NCI-H1105 treated with DMSO at 0.1 percent for 48 hours (cell line): Measurements from ENCODE around the gene CPA2.

Experiments used
- DNase-seq: peaks from one replicate; lab custom pipeline; 2025; lab: John Stamatoyannopoulos, UW

Gene CPA2

DNA sequence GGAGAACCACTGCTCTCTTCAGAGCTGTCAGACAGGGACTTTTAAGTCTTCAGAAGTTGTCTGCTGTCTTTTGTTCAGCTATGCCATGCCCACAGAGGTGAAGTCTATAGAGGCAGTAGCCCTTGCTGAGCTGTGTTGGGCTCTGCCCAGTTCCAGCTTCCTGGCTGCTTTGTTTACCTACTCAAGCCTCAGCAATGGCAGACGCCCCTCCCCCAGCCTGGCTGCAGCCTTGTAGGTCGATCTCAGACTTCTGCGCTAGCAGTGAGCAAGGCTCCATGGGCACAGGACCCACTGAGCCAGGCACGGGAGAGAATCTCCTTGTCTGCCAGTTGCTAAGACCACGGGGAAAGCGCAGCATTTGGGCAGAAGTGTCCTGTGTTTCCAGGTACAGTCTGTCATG lies 12.1 kb upstream of the CPA2 start:
- DNase-seq, result no peak

GRCh38 chr7:130256704-130257103 lies 10.0 kb upstream of the CPA2 start:
- DNase-seq, result no peak

GRCh38 chr7:130258494-130259078 lies 8.1 kb upstream of the CPA2 start:
- DNase-seq, result no peak

GRCh38 chr7:130262448-130262847 lies 4.2 kb upstream of the CPA2 start:
- DNase-seq, result no peak

DNA sequence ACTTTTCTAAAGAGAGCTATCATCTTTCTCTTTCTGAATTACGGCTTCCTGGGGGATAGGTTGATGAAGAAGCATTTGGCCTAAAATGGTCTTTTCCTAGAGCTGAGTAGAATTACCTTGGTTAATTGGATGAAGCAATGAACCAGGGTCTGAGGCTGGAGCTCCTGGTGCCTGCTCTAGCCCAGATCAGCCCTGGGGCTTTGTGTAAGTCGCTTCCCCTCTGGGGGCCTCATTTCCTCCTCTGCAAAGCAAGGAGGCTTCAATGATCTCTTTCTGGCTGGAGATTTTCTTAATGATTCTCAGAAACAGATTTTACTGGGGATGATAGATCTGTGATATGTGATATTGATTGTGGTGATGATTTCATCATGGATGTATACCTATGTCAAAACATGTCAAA lies 3.5 kb upstream of the CPA2 start:
- DNase-seq, result no peak

- no peak for DNase-seq
Observed at GRCh38 chr7:130266961-130267321, 278 bp downstream of the CPA2 start.

- no peak for DNase-seq
Observed at GRCh38 chr7:130268463-130269317, 2.0 kb downstream of the CPA2 start.

DNA sequence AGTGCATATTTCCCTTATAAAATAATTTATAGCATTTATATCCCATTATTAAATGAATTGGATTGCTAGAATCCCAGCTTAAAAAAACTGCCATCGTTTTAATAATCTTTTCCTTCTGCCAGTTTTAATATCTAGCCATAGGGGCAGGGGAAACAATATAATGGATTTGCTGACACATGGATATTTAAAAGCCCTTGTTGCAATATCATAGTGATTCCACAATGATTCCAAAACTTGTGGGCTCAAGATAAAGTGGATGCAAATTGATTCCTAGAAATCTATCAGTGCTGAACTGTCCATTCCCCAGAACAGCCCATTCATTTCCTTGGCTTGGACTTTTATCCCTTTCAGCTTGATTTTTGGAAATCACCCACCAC lies 2.6 kb downstream of the CPA2 start:
- DNase-seq, result no peak

DNA sequence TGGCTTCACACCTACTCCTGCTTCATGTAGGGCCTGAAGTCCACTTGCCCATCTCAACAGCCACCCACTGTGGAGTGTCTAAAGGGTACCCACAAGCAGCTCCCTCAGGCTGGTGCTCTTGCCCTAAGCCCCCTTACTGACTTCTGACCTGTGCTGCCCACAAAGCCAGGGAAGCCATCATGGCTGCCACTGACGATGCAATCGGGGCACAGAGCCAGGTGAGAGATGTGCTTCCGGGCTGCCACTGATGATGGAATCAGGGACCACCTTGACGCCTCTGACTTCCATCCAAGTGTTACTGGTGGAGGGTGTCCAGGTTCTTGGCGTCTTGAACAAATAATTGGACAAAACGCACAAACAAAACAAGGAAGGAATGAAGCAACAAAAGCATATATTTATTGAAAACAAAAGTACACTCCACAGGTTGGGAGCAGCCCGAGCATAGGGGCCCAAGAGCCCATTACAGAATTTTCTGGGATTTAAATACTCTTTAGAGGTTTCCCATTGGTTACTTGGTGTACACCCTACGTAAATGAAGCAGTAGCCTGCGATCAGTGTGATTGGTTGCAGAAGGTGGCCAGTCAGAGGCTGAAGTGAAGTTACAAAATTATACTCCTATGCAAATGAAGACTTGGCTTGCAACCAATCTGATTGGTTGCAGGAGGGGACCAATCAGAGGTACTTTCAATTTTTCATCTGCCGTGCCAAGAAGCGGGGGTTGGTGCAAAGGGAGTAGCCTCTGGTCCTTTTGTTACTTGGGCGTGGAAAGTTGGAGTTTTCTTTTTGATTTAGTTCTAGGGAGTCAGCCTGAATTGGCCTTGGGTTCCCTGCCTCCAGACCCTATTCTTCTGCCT lies 4.5 kb downstream of the CPA2 start:
- peak; percentile 28 for DNase-seq

DNA sequence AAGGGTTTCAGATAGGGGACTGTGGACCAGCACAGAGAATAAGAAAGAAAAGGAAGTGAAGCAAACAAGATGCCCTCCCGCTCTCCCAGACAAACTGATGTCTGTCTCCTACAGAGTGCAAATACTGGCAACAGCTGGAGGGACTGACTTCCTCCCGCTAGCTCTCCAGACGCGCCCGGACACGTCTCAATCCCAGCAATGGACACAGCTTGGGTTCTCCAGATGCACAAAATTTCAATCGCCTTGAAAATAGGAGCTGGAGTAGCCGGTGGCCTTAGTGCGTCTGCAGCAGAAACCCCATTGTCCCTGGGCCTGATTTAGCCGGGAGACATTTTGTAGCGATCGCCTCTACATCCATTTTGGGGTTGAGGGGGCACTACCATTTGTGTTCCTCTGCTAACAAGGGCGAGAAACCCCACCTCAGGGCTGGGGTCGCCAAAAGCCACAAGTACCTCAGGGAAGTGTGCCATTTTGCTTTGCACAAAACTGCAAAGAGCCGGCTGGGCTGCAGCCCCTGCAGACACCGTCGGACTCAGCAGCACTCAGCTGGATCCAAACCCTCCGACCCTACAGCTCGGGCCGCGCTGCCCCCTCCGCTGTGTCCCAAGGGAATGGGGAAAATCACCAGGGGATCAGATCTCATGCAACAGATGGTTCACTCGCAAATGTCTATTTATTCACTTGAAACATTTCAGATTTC lies 5.9 kb downstream of the CPA2 start:
- DNase-seq, result peak; percentile 91

- DNase-seq, result peak; percentile 97
Observed at GRCh38 chr7:130273081-130273932, 6.6 kb downstream of the CPA2 start.

DNA sequence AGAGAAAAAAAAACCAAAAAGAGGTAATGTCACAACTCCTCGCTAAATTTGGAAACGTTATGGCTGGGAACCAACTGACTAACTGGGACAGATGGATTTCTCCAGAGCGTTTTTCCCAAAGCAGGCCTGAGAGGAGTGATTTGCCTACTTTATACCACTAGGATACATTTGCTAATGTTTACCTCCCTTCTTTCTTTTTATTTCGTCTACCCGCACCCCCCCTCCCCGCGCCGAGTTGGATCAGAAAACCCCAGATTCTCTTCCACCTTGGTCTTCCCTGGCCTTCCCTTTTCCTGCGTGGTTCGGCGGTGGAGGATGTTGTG lies 7.2 kb downstream of the CPA2 start:
- DNase-seq, result peak; percentile 77

DNA sequence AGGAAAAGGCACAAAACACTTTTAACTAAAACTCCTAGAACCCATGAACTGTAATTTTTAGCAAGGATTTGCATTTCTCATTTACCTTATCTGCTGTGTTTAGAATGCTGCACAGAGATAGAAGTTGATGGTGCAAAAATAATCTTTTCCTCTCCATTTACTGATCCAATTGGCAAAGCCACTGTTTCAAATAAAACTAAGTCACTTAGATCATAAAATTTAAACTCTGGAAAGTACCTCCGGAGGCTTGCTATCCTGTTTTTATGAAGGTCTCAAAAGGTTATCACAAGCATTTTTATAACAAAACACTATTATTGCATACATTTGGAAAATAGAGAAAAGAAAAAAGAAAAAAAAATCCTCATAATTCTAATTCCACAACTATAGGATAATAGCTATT lies 7.6 kb downstream of the CPA2 start:
- DNase-seq, result no peak

DNA sequence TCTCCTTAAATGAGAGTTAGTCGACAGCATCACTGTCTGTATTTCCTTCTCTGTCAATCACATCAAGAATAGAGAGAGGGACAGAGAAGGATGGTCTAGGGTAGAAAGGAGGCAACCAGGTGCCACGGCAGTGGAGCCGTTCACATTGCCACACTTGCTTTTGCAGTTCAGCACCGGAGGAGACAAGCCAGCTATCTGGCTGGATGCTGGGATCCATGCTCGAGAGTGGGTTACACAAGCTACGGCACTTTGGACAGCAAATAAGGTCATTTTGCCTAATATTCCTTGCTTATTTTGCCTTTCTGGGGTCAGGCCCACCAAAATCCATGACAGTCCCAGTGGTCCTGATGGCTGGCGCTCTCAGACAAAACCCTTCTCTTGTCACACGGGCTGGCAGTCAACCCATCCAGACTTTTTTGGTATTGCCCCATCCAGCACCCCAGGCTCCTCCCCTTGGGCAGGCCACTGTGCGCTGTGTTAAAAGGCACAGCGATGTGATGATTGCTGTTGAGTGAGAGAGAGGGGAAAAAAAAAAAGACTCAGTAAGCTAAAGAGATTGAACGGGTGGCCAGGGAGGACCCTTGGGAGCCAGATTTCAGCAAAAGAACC lies 8.4 kb downstream of the CPA2 start:
- DNase-seq, result peak; percentile 82

- DNase-seq, result peak; percentile 47
Observed at GRCh38 chr7:130275826-130276297, 9.2 kb downstream of the CPA2 start.

- no peak for DNase-seq
Observed at GRCh38 chr7:130276796-130277762, 10.4 kb downstream of the CPA2 start.

- peak; percentile 37 for DNase-seq
Observed at GRCh38 chr7:130277763-130278643, 11.3 kb downstream of the CPA2 start.

- no peak for DNase-seq
Observed at GRCh38 chr7:130278860-130279259, 12.2 kb downstream of the CPA2 start.

GRCh38 chr7:130279286-130279685 lies 12.6 kb downstream of the CPA2 start:
- DNase-seq, result no peak
